GM19452 (cell line): ENCODE results near the gene OGA.

Experiments
- ATAC-seq: cut with Tn5 transposase; IDR thresholded peaks from one replicate; pipeline ENCODE4 v1.9.1; 2021; ENCODE audit not compliant: unreplicated experiment

The OGA gene

DNA sequence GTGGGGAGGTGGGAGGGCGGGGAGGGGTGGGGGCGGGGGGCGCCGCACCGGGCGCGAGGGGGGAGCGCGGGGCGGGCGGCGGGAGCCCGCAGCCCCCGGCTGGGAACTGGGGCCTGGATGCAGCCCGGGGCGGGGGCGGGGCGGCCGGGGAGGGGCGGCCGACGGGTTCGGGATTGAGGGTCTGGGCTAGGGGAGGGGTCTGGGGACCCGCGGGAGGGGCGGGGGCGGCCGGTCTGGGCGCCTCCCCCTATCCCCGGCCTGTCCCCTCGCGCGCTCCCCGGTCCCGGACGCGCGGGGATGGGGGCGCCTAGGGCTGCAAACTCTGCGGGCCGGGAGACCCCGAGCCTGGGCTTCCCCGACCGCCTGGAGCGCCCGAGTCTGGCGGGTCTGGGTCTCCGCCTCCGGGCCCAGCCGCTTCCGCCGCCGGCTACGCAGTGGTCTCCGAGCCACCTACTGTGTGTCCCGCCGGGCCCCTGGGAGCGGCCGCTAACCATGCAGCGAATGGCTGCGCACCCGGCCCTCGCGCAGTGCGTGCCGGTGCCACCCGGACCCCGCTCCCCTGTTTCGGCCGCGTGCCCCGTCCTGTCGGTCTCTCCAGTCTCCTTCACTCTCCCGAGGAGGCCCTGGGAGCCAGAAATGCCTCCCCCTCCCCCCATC lies 42.0 kb downstream of the OGA start:
- no peak for ATAC-seq

- ATAC-seq: no peak
Observed at GRCh38 chr10:101775273-101776160, 42.7 kb downstream of the OGA start, which contains the start of gene FGF8. FGF8 (minus strand) TSS chr10:101776114; CDS start chr10:101775900, 214 bp downstream.

- no peak for ATAC-seq
Observed at GRCh38 chr10:101774589-101775272, 43.5 kb downstream of the OGA start.

GRCh38 chr10:101773923-101774588 lies 44.2 kb downstream of the OGA start:
- no peak for ATAC-seq

DNA sequence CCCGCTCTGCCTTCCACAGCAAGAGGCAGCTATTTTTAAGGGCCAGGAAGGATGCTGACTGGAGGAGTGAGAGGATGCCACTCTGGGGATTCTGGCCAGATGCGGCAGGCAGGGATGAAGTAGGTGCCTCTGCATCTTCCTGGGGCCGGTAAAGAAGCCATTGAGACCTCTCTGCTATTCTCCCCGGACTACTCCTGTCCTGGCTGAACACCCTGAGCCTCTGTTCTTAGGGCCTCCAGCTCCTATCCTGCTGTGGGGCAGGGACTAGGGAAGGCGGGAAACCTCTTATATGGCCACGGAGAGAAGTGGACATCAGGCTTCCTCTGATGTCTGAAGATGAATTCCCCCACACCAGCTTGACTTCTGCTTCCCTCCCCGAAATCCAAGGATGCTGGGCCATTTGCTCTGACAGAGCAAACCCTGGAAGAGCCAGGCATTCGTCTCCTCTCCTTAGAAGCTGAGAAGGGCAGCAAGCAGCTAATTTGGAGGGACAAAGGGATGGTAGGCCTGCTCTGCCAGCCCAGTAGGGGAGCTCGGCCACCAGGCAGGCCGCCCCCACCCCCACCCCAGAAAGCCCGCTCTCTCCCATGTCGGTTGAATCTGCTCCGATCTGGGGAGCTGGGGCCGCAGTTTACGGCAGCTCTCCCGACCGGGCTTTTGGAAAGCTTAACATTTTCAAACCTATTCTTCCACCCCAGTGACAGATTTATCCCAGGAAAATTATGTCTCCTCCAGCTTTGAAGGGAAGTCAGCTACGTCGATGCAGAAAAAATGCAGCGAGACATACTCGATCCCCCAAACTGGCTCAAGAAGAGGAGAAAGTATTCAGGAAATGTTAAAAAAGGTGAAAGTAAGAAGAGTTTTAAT lies 45.1 kb downstream of the OGA start:
- no peak for ATAC-seq

DNA sequence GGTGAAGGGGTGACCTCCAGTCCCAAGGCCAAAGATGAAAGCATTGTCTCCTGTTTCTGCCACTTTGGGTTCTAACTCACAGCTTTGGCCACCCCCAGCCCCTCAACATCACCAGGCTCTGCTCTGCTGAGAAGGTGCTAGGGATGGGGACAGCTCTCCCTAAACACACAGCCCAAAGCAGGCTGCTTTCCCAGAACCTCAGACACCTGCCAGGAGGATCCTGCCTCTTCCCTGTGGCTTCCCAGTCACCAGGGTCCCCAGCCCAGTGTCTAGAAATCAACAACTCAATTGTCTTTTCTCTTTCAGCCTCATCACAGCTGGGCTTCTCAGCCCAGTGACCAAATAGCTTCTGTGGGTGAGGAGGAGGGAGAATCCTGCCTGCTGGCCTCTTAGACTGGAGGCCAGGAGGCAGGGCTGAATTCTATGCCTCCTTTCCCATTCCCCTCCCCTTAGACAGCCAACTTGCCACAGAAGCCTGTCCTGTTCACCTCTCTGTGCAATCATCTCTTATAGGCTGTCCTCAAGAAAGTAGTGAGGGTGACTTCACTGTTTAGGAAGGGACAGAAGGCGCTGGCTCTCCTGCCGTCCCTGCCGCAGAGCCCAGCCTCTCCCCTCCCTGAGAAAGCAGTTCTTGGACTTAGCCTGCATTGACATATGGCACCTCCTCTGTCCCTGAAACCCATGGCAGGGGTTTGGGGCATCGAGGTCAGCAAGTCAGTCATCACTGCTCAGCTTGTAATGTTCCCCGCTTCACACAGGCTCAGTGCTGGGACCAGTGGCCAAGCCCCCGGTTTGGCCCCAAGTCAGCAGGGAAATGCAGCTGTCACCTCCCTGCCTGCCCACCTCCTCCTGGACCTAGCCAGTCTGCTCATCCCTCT lies 46.0 kb downstream of the OGA start:
- no peak for ATAC-seq

DNA sequence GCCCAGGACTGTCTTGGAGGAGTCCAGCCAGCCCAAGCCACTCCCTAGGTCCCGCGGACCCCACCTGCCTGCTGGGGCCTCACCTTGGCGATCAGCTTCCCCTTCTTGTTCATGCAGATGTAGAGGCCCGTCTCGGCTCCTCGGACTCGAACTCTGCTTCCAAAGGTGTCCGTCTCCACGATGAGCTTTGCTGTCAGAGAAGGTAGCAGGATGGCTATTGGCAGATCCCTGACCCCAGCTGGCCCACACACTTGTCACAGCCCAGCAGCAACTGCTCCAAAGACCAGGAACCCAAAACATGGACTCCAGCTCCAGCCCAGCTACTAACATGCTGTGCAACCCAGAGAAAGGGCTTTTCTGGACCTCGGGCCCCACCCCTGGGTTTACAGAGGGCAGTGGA lies 46.9 kb downstream of the OGA start:
- no peak for ATAC-seq

GRCh38 chr10:101770331-101771215 lies 47.7 kb downstream of the OGA start:
- no peak for ATAC-seq

DNA sequence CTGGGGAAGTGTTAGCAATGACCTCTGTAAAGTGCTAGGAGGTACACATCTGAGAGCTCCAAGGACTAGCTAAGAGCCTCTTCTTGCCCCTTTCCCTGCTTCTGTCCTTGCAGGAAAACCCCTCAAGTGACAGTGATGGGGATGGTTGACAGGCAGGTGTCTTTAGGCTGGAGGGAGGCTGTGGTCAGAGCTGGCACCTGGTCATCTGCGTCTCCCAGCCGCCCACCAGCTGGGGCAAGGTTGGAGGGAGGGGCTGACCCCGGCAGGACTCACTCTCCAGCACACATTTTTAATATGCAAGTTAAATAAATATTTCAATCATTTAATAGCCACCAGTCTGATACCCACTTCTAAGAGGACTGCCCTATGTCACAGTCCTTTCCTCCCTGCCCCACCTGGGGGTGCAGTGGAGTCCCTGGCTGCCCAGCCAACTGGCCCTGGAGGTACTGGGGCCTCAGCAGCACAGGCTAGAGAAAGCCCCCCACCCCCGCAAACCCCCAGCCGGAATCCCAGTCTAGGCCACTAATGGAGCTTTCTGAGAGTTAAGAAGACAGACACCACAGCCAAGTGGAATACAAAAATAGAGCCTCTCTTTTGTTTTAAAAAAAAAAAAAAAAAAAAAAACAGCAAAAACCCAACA lies 48.6 kb downstream of the OGA start:
- ATAC-seq: no peak

DNA sequence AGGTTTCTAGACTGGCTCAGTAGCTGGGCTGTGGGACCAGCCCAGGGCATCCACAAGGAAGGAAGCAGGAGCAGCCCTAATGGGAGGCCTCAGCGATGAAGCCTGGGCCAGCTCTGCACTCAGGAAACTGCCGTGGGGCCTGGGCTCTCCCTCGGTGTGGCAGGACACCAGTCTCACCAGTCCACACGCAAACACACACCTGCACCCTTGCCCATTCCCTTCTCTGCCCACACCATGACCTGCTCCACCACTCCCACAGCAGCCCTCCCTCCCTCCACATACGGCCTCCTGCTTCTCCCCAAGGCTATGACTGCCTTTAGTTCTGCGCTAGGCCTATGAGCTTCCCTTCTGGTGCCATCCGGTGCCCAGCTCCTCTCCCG lies 49.5 kb downstream of the OGA start:
- no peak for ATAC-seq

- ATAC-seq: no peak
Observed at GRCh38 chr10:101767966-101768790, 50.1 kb downstream of the OGA start.

DNA sequence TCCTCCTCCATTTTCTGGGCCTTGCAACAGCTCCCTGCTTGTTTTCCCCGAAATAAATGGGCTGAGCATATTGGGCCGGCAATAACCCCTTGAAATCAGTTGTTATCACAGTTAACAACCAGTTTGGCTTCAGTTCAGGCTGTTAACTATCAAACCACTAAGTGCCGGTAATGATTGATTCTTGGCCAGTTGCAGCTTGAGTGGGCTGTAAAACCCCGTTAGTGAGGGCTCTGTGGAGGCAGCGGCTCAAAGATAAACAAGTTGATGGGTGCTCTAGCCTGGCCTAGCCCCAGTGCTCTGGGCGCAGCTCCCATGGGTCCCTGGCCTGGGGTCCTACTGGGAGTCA lies 50.7 kb downstream of the OGA start:
- ATAC-seq: no peak

DNA sequence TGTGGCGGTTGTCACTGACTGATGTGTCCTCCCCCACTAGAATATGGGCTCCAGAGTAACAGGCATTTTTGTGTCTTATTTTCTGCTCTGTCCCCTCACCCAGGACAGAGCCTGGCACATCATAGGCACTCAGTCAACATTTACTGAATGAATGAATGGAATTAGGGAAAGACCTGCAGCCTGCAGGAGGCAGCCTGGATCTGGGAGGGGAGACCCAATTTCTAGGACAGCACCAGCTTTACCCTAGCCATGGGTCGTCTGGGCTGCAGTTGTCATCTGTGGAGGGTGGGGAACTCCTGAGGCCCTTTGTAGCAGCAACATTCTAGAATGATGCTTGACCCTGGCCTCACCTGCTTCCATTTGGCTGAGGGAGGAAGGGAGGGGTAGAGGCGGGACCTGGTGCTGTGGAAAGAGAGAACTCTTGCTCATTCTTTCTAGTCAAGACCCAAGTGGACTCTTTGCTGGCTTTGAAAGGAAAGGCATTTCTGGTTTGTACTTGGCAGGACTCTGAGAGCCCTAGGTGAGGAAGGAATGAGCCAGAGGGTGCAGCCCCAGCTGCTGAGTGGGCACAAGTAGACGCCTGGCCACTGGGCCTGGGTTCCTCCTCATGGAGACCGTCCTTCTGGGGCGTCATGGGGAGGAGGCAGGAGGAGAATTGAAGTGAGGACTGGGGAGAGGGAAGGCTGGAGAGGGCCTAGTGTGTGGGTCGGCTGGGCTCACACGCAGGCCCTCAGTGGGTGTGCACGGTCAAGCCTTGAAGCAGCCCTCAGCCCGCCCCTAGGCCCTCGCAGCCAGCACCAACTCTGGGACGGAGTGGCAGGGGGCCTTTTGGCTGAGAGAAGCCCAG lies 51.3 kb downstream of the OGA start:
- no peak for ATAC-seq

- no peak for ATAC-seq
Observed at GRCh38 chr10:101766306-101766705, 51.9 kb downstream of the OGA start.

- no peak for ATAC-seq
Observed at GRCh38 chr10:101763141-101763846, 55.0 kb downstream of the OGA start.

- ATAC-seq: no peak
Observed at GRCh38 chr10:101762736-101763135, 55.5 kb downstream of the OGA start.
